Measurements from ENCODE around the gene SP1. TPM values are rescaled to one million over a fixed set of nuclear protein-coding genes. Genes with fewer than 3 reads are reported as not detected.

SP1 gene
- total RNA-seq, 1 experiment from 2014 or later = 96.8 TPM

GRCh38 chr12:53334822-53335221 is 45.2 kb upstream of the SP1 start:
- no peak for TF ChIP-seq SP1 (IDR thresholded peaks at IDR 0.05; ENCODE audit: low read depth)
- TF ChIP-seq POLR2AphosphoS5 (IDR thresholded peaks at IDR 0.05; ENCODE audit: low read depth, low read length) = no peak
- no peak for TF ChIP-seq RAD21 (IDR thresholded peaks at IDR 0.05; ENCODE audit: low read depth)
- no peak for TF ChIP-seq JUND (IDR thresholded peaks at IDR 0.05)
- TF ChIP-seq EGR1 (IDR thresholded peaks at IDR 0.05; ENCODE audit: low read depth) = no peak
- TF ChIP-seq, protein P1, sequence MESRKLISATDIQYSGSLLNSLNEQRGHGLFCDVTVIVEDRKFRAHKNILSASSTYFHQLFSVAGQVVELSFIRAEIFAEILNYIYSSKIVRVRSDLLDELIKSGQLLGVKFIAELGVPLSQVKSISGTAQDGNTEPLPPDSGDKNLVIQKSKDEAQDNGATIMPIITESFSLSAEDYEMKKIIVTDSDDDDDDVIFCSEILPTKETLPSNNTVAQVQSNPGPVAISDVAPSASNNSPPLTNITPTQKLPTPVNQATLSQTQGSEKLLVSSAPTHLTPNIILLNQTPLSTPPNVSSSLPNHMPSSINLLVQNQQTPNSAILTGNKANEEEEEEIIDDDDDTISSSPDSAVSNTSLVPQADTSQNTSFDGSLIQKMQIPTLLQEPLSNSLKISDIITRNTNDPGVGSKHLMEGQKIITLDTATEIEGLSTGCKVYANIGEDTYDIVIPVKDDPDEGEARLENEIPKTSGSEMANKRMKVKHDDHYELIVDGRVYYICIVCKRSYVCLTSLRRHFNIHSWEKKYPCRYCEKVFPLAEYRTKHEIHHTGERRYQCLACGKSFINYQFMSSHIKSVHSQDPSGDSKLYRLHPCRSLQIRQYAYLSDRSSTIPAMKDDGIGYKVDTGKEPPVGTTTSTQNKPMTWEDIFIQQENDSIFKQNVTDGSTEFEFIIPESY (IDR thresholded peaks at IDR 0.05; ENCODE audit: extremely low read depth, insufficient replicate concordance, low read length) = no peak
- TF ChIP-seq CEBPB (IDR thresholded peaks at IDR 0.05; ENCODE audit: low read depth) = no peak
- no peak for TF ChIP-seq ZFX (IDR thresholded peaks at IDR 0.05)
- TF ChIP-seq, protein P2, sequence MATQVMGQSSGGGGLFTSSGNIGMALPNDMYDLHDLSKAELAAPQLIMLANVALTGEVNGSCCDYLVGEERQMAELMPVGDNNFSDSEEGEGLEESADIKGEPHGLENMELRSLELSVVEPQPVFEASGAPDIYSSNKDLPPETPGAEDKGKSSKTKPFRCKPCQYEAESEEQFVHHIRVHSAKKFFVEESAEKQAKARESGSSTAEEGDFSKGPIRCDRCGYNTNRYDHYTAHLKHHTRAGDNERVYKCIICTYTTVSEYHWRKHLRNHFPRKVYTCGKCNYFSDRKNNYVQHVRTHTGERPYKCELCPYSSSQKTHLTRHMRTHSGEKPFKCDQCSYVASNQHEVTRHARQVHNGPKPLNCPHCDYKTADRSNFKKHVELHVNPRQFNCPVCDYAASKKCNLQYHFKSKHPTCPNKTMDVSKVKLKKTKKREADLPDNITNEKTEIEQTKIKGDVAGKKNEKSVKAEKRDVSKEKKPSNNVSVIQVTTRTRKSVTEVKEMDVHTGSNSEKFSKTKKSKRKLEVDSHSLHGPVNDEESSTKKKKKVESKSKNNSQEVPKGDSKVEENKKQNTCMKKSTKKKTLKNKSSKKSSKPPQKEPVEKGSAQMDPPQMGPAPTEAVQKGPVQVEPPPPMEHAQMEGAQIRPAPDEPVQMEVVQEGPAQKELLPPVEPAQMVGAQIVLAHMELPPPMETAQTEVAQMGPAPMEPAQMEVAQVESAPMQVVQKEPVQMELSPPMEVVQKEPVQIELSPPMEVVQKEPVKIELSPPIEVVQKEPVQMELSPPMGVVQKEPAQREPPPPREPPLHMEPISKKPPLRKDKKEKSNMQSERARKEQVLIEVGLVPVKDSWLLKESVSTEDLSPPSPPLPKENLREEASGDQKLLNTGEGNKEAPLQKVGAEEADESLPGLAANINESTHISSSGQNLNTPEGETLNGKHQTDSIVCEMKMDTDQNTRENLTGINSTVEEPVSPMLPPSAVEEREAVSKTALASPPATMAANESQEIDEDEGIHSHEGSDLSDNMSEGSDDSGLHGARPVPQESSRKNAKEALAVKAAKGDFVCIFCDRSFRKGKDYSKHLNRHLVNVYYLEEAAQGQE (IDR thresholded peaks at IDR 0.05; ENCODE audit: low read depth) = no peak
- TF ChIP-seq YY1 (IDR thresholded peaks at IDR 0.05; ENCODE audit: extremely low read depth, insufficient replicate concordance, low read depth, low read length) = no peak
- TF ChIP-seq POLR2A (IDR thresholded peaks at IDR 0.05; ENCODE audit: borderline replicate concordance, extremely low read depth, insufficient read depth, insufficient read length) = no peak
- ChIA-PET RAD21 (ENCODE audit: low non-redundant PET in 1 of 2, low total read pairs in 2 of 2, uncharacterized antibody in 2 of 2, unreplicated experiment in 2 of 2) (no interaction called here), POLR2A (interaction anchor here (0.9 to 1.2 kb wide), 2 partner anchors 13 to 141 kb away, joined by 3 read pairs; partner anchors contain the start of gene AAAS), CTCF (interaction anchor here (0.5 to 1.6 kb wide), 3 partner anchors 10 to 278 kb away, joined by 3 to 7 read pairs (median 4); no protein-coding TSS in a partner anchor)
- Histone ChIP-seq H3K9me3 (ENCODE audit: control insufficient read depth in 1 of 2, insufficient read depth in 1 of 2, low read depth in 1 of 2, low read length in 2 of 2) (no peaks in the 10 kb centered on the region), H3K9me2 (ENCODE audit: insufficient read depth) (no peaks in the 10 kb centered on the region), H3K79me2 (ENCODE audit: insufficient read depth, low read length) (no peaks in the 10 kb centered on the region), H3K9ac (ENCODE audit: low read length) (no peak overlapping the region), H4K20me1 (ENCODE audit: insufficient read depth) (no peaks in the 10 kb centered on the region), H3K36me3 (ENCODE audit: control insufficient read depth in 1 of 2, insufficient read depth in 2 of 2, low read length in 2 of 2) (no peaks in the 10 kb centered on the region), H3K4me1 (ENCODE audit: control insufficient read depth in 1 of 2, insufficient read depth in 2 of 2, low read length in 2 of 2) (0 out of 4 replicates have a peak, but pooled peaks cover 0 to 2% of the 10 kb centered on the region in 2 experiments), H3K27ac (ENCODE audit: low read depth, low read length) (no peak overlapping the region), H2AFZ (ENCODE audit: low read depth, low read length, poor library complexity, severe bottlenecking) (no peak overlapping the region), H3K4me3 (replicated peaks in 1 of 2; ENCODE audit: low read depth in 1 of 2, low read length in 2 of 2) (no peak overlapping the region), H3K27me3 (ENCODE audit: insufficient read depth, low read length) (0 out of 2 replicates have a peak, but pooled peaks cover 3% of the 10 kb centered on the region), H3K4me2 (ENCODE audit: low read length) (no peak overlapping the region)
- no peak for DNase-seq (ENCODE audit: low read depth, low spot score)
- no peak for ATAC-seq
- intact Hi-C loops (cut with micrococcal nuclease) = no loop called here
- BruUV-seq (replicated peaks) = no TSS peak
